OCI-LY7 (cell line): ENCODE results near the gene CUL4A.

Source experiments
- CTCF ChIP-seq: fragments of 200-600 bp; sonication (generic); conservative IDR thresholded peaks from 2 replicates; pipeline ENCODE4 v1.5.1; 2014; ENCODE audit warnings: mild to moderate bottlenecking, antibody characterized with exemption, low read length, moderate library complexity, mixed read lengths
- EZH2phosphoT487 ChIP-seq: fragments of 200-600 bp; sonication (generic); IDR thresholded peaks from 2 replicates; pipeline ENCODE4 v1.6.1; 2018; ENCODE audit warnings: low read depth, borderline replicate concordance, mild to moderate bottlenecking, mixed run types, antibody characterized with exemption, low read length, moderate library complexity, mixed read lengths

- no peak for TF ChIP-seq CTCF
- no peak for TF ChIP-seq EZH2phosphoT487
Measured at GRCh38 chr13:113293686-113294085, 84.3 kb downstream of the CUL4A start.
